HepG2 (cell line): Measurements from ENCODE around the gene SLC35D2. TPM values are rescaled to one million over a fixed set of nuclear protein-coding genes. Genes with fewer than 3 reads are reported as not detected.

Experiments
- AKAP8 ChIP-seq: sonication (generic); formaldehyde crosslinking; IDR thresholded peaks from 2 replicates; pipeline ENCODE4 v1.5.1; 2020; ENCODE audit warnings: mild to moderate bottlenecking, missing genetic modification reagents
- CHD2 ChIP-seq: IDR thresholded peaks from 2 replicates; pipeline ENCODE4 v1.6.1; 2011; ENCODE audit warnings: low read depth, low read length, improper control_type of control experiment
- FOXJ3 ChIP-seq: sonication (generic); formaldehyde crosslinking; IDR thresholded peaks from 2 replicates; pipeline ENCODE4 v1.4.0; 2020; ENCODE audit warnings: missing genetic modification reagents, mild to moderate bottlenecking, borderline replicate concordance
- GLI4 ChIP-seq: sonication (generic); formaldehyde crosslinking; IDR thresholded peaks from 2 replicates; pipeline ENCODE4 v1.5.1; 2020; ENCODE audit warnings: missing genetic modification reagents, mild to moderate bottlenecking, moderate library complexity, borderline replicate concordance
- GTF2F1 ChIP-seq: fragments of 150-350 bp; IDR thresholded peaks from 2 replicates; pipeline ENCODE4 v1.6.1; 2014; ENCODE audit warnings: low read length
- KDM4B ChIP-seq: sonication (generic); formaldehyde crosslinking; IDR thresholded peaks from 2 replicates; pipeline ENCODE4 v1.4.0; 2020; ENCODE audit warnings: missing genetic modification reagents
- KMT2B ChIP-seq: IDR thresholded peaks from 2 replicates; pipeline ENCODE4 v1.6.1; 2016; ENCODE audit warnings: missing genetic modification reagents, missing compliant biosample characterization
- MYPOP ChIP-seq: sonication (generic); formaldehyde crosslinking; IDR thresholded peaks from 2 replicates; pipeline ENCODE4 v1.8.1; 2023; ENCODE audit warnings: mild to moderate bottlenecking, moderate library complexity, missing genetic modification reagents
- NFYB ChIP-seq: sonication (generic); formaldehyde crosslinking; IDR thresholded peaks from 2 replicates; pipeline ENCODE4 v1.4.0; 2020; ENCODE audit warnings: missing genetic modification reagents
- RFX1 ChIP-seq: fragments of 450-650 bp; IDR thresholded peaks from 2 replicates; pipeline ENCODE4 v1.6.1; 2017
- SOX6 ChIP-seq, 2 experiments: fragments of 450-650 bp in 1 of 2; sonication (generic) in 1 of 2; formaldehyde crosslinking in 1 of 2; IDR thresholded peaks; 2 replicates each; pipeline versions ENCODE4 v1.4.0 to v1.6.1; 2017 to 2020; ENCODE audit warnings: antibody characterized with exemption in 1 of 2, mild to moderate bottlenecking in 1 of 2, missing genetic modification reagents in 1 of 2
- TRIM24 ChIP-seq: sonication (generic); formaldehyde crosslinking; IDR thresholded peaks from 2 replicates; pipeline ENCODE4 v1.8.0; 2022; ENCODE audit warnings: mild to moderate bottlenecking, missing genetic modification reagents
- U2AF2 ChIP-seq: fragments of 200-400 bp; formaldehyde crosslinking; IDR thresholded peaks from 2 replicates; pipeline ENCODE4 v1.6.1; 2017; ENCODE audit warnings: low read depth, mild to moderate bottlenecking, low read length
- ZBTB21 ChIP-seq: sonication (generic); formaldehyde crosslinking; IDR thresholded peaks from 2 replicates; pipeline ENCODE4 v1.4.0; 2020; ENCODE audit warnings: missing genetic modification reagents
- ZNF264 ChIP-seq: sonication (generic); formaldehyde crosslinking; IDR thresholded peaks from 2 replicates; pipeline ENCODE4 v1.4.0; 2020; ENCODE audit warnings: missing genetic modification reagents
- ZNF317 ChIP-seq: sonication (generic); formaldehyde crosslinking; IDR thresholded peaks from 2 replicates; pipeline ENCODE4 v1.5.0; 2020; ENCODE audit warnings: mild to moderate bottlenecking, missing genetic modification reagents
- ZNF562 ChIP-seq: sonication (generic); formaldehyde crosslinking; IDR thresholded peaks from 2 replicates; pipeline ENCODE4 v1.8.0; 2022; ENCODE audit warnings: missing genetic modification reagents, borderline replicate concordance
- ZNF570 ChIP-seq: sonication (generic); formaldehyde crosslinking; IDR thresholded peaks from 2 replicates; pipeline ENCODE4 v1.4.0; 2020; ENCODE audit warnings: mild to moderate bottlenecking, missing genetic modification reagents, borderline replicate concordance
- ZNF660 ChIP-seq: sonication (generic); formaldehyde crosslinking; IDR thresholded peaks from 2 replicates; pipeline ENCODE4 v1.5.1; 2020; ENCODE audit warnings: mild to moderate bottlenecking, low read depth, missing genetic modification reagents, borderline replicate concordance
- ZNF670 ChIP-seq: sonication (generic); formaldehyde crosslinking; IDR thresholded peaks from 2 replicates; pipeline ENCODE4 v1.8.0; 2022; ENCODE audit warnings: mild to moderate bottlenecking, missing genetic modification reagents, borderline replicate concordance
- ZNF713 ChIP-seq: sonication (generic); formaldehyde crosslinking; IDR thresholded peaks from 2 replicates; pipeline ENCODE4 v1.4.0; 2020; ENCODE audit warnings: mild to moderate bottlenecking, missing genetic modification reagents
- polyA plus RNA-seq, 8 experiments: library from polyadenylated mRNA; depleted of rRNA in 3 of 8; stranded (reverse) in 7 of 8; unstranded in 1 of 8; fragments of >200 nt; fragmentation: Illumina TruSeq in 4 of 8; extraction: Trizol in 4 of 8; gene quantifications; 2 replicates each; pipeline versions ENCODE4 v1.2.1 to v1.2.3, GENCODE V29; 2011 to 2016; ENCODE audit warnings: low read depth in 4 of 8, missing spikeins in 1 of 8, mixed read lengths in 1 of 8; ENCODE audit not compliant: insufficient read depth in 1 of 8
- total RNA-seq, 5 experiments: library from RNA; depleted of rRNA; stranded (reverse); fragments of >200 nt; fragmentation: Illumina TruSeq; extraction: Trizol; gene quantifications; 2 replicates each; pipeline ENCODE4 v1.2.3, GENCODE V29; 2016; ENCODE audit warnings: low read depth in 1 of 5
- TF ChIP-seq, protein P1 (sequence below): sonication (generic); formaldehyde crosslinking; IDR thresholded peaks from 2 replicates; pipeline ENCODE4 v1.4.0; 2020; ENCODE audit warnings: missing genetic modification reagents
- TF ChIP-seq, protein P2 (sequence below), 2 experiments: IDR thresholded peaks; 2 replicates each; pipeline ENCODE4 v1.6.1; 2011 to 2012; ENCODE audit warnings: low read length in 2 of 2, borderline replicate concordance in 1 of 2, low read depth in 1 of 2, mild to moderate bottlenecking in 1 of 2, moderate library complexity in 1 of 2
- TF ChIP-seq, protein P3 (sequence below): IDR thresholded peaks from 2 replicates; pipeline ENCODE4 v1.6.1; 2016; ENCODE audit warnings: missing genetic modification reagents, missing compliant biosample characterization

SLC35D2 gene
- total and polyA plus RNA-seq, 2 of the 13 experiments (the other 11 are each of a cell fraction or from before 2014, with no cell fraction given), result 96.2 to 103 TPM

DNA sequence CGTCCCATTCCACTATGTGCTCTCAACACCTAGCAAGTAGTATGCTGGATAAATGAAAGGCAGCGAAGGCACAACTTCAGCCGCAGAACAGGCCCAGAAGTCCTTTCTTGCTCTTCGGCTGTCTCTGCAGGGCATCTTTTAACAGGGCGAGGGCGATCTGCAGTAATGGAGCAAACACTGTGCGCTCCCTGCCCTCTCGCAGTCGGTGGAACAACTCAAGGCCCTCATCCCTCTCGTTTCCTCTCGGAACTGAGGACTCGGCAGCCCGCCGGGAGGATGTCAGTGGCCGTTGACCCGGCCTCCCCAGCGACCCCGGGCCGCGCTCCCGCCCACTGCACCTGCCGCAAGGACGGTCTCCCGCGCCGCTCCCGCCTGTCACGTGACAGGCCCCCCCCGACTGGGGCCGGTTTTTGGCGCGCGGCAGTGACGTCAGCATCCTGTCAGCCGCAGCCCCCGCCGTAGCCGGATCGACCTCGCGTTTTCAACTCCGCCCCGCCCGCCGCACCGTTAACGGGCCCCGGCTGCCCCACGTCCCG lies 33.6 kb upstream of the SLC35D2 start (continued):
- TF ChIP-seq MYPOP (CRISPR knock-in tag) (peak; percentile 66; the same call in 1 of the 2 replicates), KDM4B (CRISPR knock-in tag) (peak; percentile 81), RFX1 (no peak), CHD2 (no peak), AKAP8 (peak; percentile 73), SOX6 (IDR thresholded peaks at IDR 0.05) (no peak), SOX6 (CRISPR knock-in tag; IDR thresholded peaks at IDR 0.05) (peak; percentile 85), GLI4 (peak; percentile 69; the same call in 1 of the 2 replicates), GTF2F1 (peak; percentile 84; the same call in 1 of the 2 replicates), ZNF562 (CRISPR knock-in tag) (no peak), U2AF2 (no peak), ZNF570 (CRISPR knock-in tag) (no peak), FOXJ3 (CRISPR knock-in tag) (no peak; the same call in 1 of the 2 replicates), TRIM24 (CRISPR knock-in tag) (no peak), ZNF317 (CRISPR knock-in tag) (peak; percentile 74; the same call in 1 of the 2 replicates), ZNF670 (CRISPR knock-in tag) (peak; percentile 17; the same call in 1 of the 2 replicates), KMT2B (CRISPR knock-in tag) (peak; percentile 97), ZNF660 (CRISPR knock-in tag) (0 out of 2 replicates have a peak, but pooled peaks have one; percentile 37), NFYB (CRISPR knock-in tag) (peak; percentile 53), ZNF264 (CRISPR knock-in tag) (no peak; the same call in 1 of the 2 replicates), ZBTB21 (CRISPR knock-in tag) (no peak), ZNF713 (CRISPR knock-in tag) (no peak)
- TF ChIP-seq, protein P1, sequence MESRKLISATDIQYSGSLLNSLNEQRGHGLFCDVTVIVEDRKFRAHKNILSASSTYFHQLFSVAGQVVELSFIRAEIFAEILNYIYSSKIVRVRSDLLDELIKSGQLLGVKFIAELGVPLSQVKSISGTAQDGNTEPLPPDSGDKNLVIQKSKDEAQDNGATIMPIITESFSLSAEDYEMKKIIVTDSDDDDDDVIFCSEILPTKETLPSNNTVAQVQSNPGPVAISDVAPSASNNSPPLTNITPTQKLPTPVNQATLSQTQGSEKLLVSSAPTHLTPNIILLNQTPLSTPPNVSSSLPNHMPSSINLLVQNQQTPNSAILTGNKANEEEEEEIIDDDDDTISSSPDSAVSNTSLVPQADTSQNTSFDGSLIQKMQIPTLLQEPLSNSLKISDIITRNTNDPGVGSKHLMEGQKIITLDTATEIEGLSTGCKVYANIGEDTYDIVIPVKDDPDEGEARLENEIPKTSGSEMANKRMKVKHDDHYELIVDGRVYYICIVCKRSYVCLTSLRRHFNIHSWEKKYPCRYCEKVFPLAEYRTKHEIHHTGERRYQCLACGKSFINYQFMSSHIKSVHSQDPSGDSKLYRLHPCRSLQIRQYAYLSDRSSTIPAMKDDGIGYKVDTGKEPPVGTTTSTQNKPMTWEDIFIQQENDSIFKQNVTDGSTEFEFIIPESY (CRISPR knock-in tag), result 0 out of 2 replicates have a peak, but pooled peaks have one; percentile 34
- TF ChIP-seq, protein P2, sequence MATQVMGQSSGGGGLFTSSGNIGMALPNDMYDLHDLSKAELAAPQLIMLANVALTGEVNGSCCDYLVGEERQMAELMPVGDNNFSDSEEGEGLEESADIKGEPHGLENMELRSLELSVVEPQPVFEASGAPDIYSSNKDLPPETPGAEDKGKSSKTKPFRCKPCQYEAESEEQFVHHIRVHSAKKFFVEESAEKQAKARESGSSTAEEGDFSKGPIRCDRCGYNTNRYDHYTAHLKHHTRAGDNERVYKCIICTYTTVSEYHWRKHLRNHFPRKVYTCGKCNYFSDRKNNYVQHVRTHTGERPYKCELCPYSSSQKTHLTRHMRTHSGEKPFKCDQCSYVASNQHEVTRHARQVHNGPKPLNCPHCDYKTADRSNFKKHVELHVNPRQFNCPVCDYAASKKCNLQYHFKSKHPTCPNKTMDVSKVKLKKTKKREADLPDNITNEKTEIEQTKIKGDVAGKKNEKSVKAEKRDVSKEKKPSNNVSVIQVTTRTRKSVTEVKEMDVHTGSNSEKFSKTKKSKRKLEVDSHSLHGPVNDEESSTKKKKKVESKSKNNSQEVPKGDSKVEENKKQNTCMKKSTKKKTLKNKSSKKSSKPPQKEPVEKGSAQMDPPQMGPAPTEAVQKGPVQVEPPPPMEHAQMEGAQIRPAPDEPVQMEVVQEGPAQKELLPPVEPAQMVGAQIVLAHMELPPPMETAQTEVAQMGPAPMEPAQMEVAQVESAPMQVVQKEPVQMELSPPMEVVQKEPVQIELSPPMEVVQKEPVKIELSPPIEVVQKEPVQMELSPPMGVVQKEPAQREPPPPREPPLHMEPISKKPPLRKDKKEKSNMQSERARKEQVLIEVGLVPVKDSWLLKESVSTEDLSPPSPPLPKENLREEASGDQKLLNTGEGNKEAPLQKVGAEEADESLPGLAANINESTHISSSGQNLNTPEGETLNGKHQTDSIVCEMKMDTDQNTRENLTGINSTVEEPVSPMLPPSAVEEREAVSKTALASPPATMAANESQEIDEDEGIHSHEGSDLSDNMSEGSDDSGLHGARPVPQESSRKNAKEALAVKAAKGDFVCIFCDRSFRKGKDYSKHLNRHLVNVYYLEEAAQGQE (IDR thresholded peaks at IDR 0.05; ENCODE audit: borderline replicate concordance in 1 of 2, low read depth in 1 of 2, low read length in 2 of 2), result peak in 1 of 2 experiments; percentile 61; a peak in 1 of 4 replicates
- TF ChIP-seq, protein P3, sequence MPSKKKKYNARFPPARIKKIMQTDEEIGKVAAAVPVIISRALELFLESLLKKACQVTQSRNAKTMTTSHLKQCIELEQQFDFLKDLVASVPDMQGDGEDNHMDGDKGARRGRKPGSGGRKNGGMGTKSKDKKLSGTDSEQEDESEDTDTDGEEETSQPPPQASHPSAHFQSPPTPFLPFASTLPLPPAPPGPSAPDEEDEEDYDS, result peak; percentile 87; the same call in 1 of the 2 replicates
